SK-N-MC (cell line): ENCODE data around the gene ELFN2.

Source experiments
- DNase-seq: peaks from one replicate; pipeline ENCODE4 v3.0.0-alpha.2; 2011; ENCODE audit warnings: low read depth, low spot score
- H3K27ac ChIP-seq: fragments of 200-600 bp; sonication (generic); 2 replicates; pipeline ENCODE4 v1.5.1; 2016; ENCODE audit warnings: mixed run types
- H3K36me3 ChIP-seq: fragments of 200-600 bp; sonication (generic); 2 replicates; pipeline ENCODE4 v1.6.1; 2017; ENCODE audit warnings: antibody characterized with exemption, low read length, mixed read lengths; ENCODE audit not compliant: insufficient read depth
- H3K4me3 ChIP-seq: fragments of 200-600 bp; sonication (generic); 2 replicates; pipeline ENCODE4 v1.5.1; 2016
- H3K9ac ChIP-seq: fragments of 200-600 bp; sonication (generic); 2 replicates; pipeline ENCODE4 v1.8.0; 2017; ENCODE audit warnings: mixed run types, mixed read lengths; ENCODE audit not compliant: insufficient read length
- H3K9me3 ChIP-seq: fragments of 200-600 bp; sonication (generic); 2 replicates; pipeline ENCODE4 v1.6.1; 2017; ENCODE audit warnings: low read depth, mild to moderate bottlenecking, antibody characterized with exemption, low read length, moderate library complexity, mixed read lengths
- EZH2 ChIP-seq: fragments of 200-600 bp; sonication (generic); IDR thresholded peaks from one replicate; pipeline ENCODE4 v1.6.1; 2017; ENCODE audit warnings: antibody characterized with exemption
- FOXP2 ChIP-seq: optimal IDR thresholded peaks from 2 replicates; pipeline ENCODE3; 2011; ENCODE audit warnings: mild to moderate bottlenecking, moderate library complexity; ENCODE audit not compliant: insufficient read depth; ENCODE audit errors: extremely low read length, control extremely low read depth
- POLR2AphosphoS5 ChIP-seq: IDR thresholded peaks from 2 replicates; pipeline ENCODE4 v1.6.1; 2012; ENCODE audit warnings: mild to moderate bottlenecking, low read depth, low read length, borderline replicate concordance

Gene ELFN2

GRCh38 chr22:37370306-37370979, 56.8 kb downstream of the ELFN2 start:
- no peak overlapping the region for H3K27ac ChIP-seq
- no peak overlapping the region for H3K9ac ChIP-seq

DNA sequence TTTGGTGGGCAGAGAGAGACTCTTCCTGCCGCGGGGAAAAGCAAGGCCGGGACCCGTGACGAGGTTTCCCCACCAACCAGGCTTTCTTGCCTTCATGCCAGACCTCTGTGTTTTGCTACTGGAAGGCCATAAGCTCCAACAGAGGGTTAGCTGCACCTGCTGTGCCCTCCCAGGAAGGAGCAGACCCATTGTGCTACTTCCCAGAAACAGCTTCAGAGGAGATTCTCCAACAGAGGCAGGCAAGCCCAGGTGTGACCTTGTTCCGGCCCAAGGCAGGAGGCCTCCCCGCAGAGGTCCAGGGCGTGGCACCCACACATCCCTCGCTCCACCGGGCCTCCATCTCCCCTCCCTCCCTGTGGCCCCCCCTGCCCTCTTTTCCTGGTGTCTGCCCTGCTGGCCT, 57.8 kb downstream of the ELFN2 start:
- no peak for DNase-seq
- Histone ChIP-seq H3K9ac (no peak overlapping the region), H3K9me3 (no peaks in the 10 kb centered on the region), H3K27ac (no peak overlapping the region), H3K4me3 (no peak overlapping the region), H3K36me3 (no peaks in the 10 kb centered on the region)
- no peak for TF ChIP-seq FOXP2
- TF ChIP-seq EZH2 = no peak
- no peak for TF ChIP-seq POLR2AphosphoS5

More at GRCh38 chr22:37370306-37370979, 56.8 kb downstream of the ELFN2 start:
- H3K36me3 ChIP-seq = no peaks in the 10 kb centered on the region
- no peaks in the 10 kb centered on the region for H3K9me3 ChIP-seq
- TF ChIP-seq POLR2AphosphoS5 = no peak
- no peak for TF ChIP-seq FOXP2
- no peak for TF ChIP-seq EZH2
- no peak for DNase-seq
- no peak overlapping the region for H3K4me3 ChIP-seq

DNA sequence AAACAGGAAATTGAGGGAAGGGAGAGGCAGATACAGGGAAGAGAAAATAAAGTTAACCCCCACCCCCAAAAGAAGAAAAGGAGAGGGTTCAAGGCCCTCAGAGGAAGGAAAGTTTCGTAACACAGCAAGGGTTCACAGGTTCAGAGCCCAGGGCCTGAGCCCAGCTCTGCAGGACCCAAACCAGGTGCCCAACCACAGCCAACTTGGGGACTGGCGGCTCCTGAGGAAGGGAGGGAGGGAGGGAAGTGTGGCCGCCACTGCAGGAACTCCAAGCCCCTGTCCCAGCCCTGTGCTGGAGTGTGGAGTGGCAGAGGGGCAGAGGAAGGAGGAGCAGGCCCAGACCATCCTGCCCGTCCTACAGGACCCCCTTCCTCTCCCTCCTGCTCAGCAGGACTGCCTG, 59.2 kb downstream of the ELFN2 start:
- no peak overlapping the region for H3K27ac ChIP-seq
- no peak for DNase-seq
- H3K36me3 ChIP-seq = no peaks in the 10 kb centered on the region
- H3K4me3 ChIP-seq = no peak overlapping the region
- no peak for TF ChIP-seq EZH2
- H3K9ac ChIP-seq = no peak overlapping the region
- no peaks in the 10 kb centered on the region for H3K9me3 ChIP-seq

GRCh38 chr22:37366601-37367000, 60.7 kb downstream of the ELFN2 start:
- H3K27ac ChIP-seq = no peak overlapping the region
- H3K9me3 ChIP-seq = no peaks in the 10 kb centered on the region
- no peak overlapping the region for H3K4me3 ChIP-seq
- TF ChIP-seq EZH2 (no peak), FOXP2 (no peak), POLR2AphosphoS5 (no peak)
- no peaks in the 10 kb centered on the region for H3K36me3 ChIP-seq
- no peak for DNase-seq
- no peak overlapping the region for H3K9ac ChIP-seq

DNA sequence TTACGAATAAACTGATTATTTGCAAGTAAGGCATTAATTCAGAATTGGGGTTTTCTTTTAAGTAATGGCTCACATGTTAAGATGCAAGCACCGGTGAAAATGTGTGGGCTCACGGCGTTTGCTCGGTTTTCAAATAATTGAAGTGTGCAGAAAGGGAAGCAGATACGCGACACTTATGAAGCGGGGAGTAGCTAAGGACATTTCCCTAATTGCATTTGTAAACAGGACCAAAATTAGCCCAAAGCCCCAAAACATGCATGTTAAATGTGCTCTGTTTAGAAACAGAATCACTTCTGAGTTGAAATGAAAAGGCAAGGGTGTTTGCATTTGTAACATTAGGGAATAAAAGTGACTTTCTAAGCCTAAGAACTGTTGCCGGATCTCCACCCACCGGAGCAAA, 61.3 kb downstream of the ELFN2 start:
- H3K36me3 ChIP-seq = no peaks in the 10 kb centered on the region
- no peaks in the 10 kb centered on the region for H3K9me3 ChIP-seq
- DNase-seq = no peak
- no peak overlapping the region for H3K9ac ChIP-seq
- TF ChIP-seq FOXP2 (no peak), EZH2 (no peak), POLR2AphosphoS5 (no peak)
- H3K4me3 ChIP-seq = no peak overlapping the region
- H3K27ac ChIP-seq = no peak overlapping the region

GRCh38 chr22:37363261-37363992, 63.9 kb downstream of the ELFN2 start:
- no peaks in the 10 kb centered on the region for H3K36me3 ChIP-seq
- no peak overlapping the region for H3K4me3 ChIP-seq
- no peaks in the 10 kb centered on the region for H3K9me3 ChIP-seq
- no peak for DNase-seq
- no peak overlapping the region for H3K9ac ChIP-seq
- TF ChIP-seq FOXP2 (no peak), POLR2AphosphoS5 (no peak), EZH2 (no peak)
- H3K27ac ChIP-seq = no peak overlapping the region

- no peak overlapping the region for H3K9ac ChIP-seq
- no peaks in the 10 kb centered on the region for H3K9me3 ChIP-seq
- no peaks in the 10 kb centered on the region for H3K36me3 ChIP-seq
- DNase-seq = no peak
- no peak overlapping the region for H3K27ac ChIP-seq
- H3K4me3 ChIP-seq = no peak overlapping the region
- TF ChIP-seq EZH2 (no peak), POLR2AphosphoS5 (no peak), FOXP2 (no peak)
These were observed 64.7 kb downstream of the ELFN2 start for GRCh38 chr22:37362621-37363020.

- TF ChIP-seq POLR2AphosphoS5 (no peak), FOXP2 (no peak), EZH2 (no peak)
- no peaks in the 10 kb centered on the region for H3K9me3 ChIP-seq
- H3K36me3 ChIP-seq = no peaks in the 10 kb centered on the region
- DNase-seq = no peak
- no peak overlapping the region for H3K27ac ChIP-seq
- no peak overlapping the region for H3K4me3 ChIP-seq
- H3K9ac ChIP-seq = no peak overlapping the region
These were observed 68.4 kb downstream of the ELFN2 start for GRCh38 chr22:37358917-37359316.
